ENCODE measurements around the gene TMEM91. TPM values are rescaled to one million over a fixed set of nuclear protein-coding genes. Genes with fewer than 3 reads are reported as not detected.

Gene TMEM91
- total and polyA plus RNA-seq, 2 of the 13 experiments (the other 11 are each of a cell fraction or from before 2014, with no cell fraction given) = 6.3 to 10.3 TPM

GRCh38 chr19:41363753-41364523 is 12.4 kb upstream of the TMEM91 start, which contains the start of gene B9D2 (continued):
- TF ChIP-seq PHF21A (CRISPR knock-in tag; IDR thresholded peaks at IDR 0.05) (no peak), MYPOP (CRISPR knock-in tag; IDR thresholded peaks at IDR 0.05) (peak; percentile 45; the same call in 1 of the 2 replicates), DMAP1 (CRISPR knock-in tag; IDR thresholded peaks at IDR 0.05) (peak; percentile 75), ZNF337 (CRISPR knock-in tag; IDR thresholded peaks at IDR 0.05; ENCODE audit: borderline replicate concordance, low read depth) (0 out of 2 replicates have a peak, but pooled peaks have one; percentile 51), ZNF557 (CRISPR knock-in tag; IDR thresholded peaks at IDR 0.05) (no peak), CREB3 (CRISPR knock-in tag; IDR thresholded peaks at IDR 0.05) (0 out of 2 replicates have a peak, but pooled peaks have one; percentile 24), ERF (CRISPR knock-in tag; IDR thresholded peaks at IDR 0.05) (peak; percentile 30; the same call in 1 of the 2 replicates), ZSCAN21 (CRISPR knock-in tag; IDR thresholded peaks at IDR 0.05; ENCODE audit: borderline replicate concordance) (no peak), NRL (CRISPR knock-in tag; IDR thresholded peaks at IDR 0.05; ENCODE audit: borderline replicate concordance) (0 out of 2 replicates have a peak, but pooled peaks have one; percentile 34), TGIF2 (CRISPR knock-in tag; IDR thresholded peaks at IDR 0.05) (no peak), ISX (CRISPR knock-in tag; conservative IDR thresholded peaks at IDR 0.05) (no peak), ZNF589 (CRISPR knock-in tag; conservative IDR thresholded peaks at IDR 0.05) (no peak), ZNF740 (CRISPR knock-in tag; IDR thresholded peaks at IDR 0.05) (no peak), SOX6 (IDR thresholded peaks at IDR 0.05) (no peak), SOX6 (CRISPR knock-in tag; IDR thresholded peaks at IDR 0.05) (peak; percentile 11; the same call in 1 of the 2 replicates), ZNF780A (CRISPR knock-in tag; IDR thresholded peaks at IDR 0.05) (no peak), POLR2G (IDR thresholded peaks at IDR 0.05; ENCODE audit: low read depth, low read length) (peak; percentile 81), SKI (IDR thresholded peaks at IDR 0.05; ENCODE audit: partially characterized antibody) (peak; percentile 8), ZNF441 (CRISPR knock-in tag; IDR thresholded peaks at IDR 0.05; ENCODE audit: borderline replicate concordance) (no peak), THYN1 (CRISPR knock-in tag; IDR thresholded peaks at IDR 0.05; ENCODE audit: borderline replicate concordance, low read depth) (no peak), ZNF674 (CRISPR knock-in tag; IDR thresholded peaks at IDR 0.05; ENCODE audit: low read depth) (no peak), ZNF605 (CRISPR knock-in tag; IDR thresholded peaks at IDR 0.05) (no peak), ZNF629 (CRISPR knock-in tag; conservative IDR thresholded peaks at IDR 0.05) (no peak)
- TF ChIP-seq, protein P1, sequence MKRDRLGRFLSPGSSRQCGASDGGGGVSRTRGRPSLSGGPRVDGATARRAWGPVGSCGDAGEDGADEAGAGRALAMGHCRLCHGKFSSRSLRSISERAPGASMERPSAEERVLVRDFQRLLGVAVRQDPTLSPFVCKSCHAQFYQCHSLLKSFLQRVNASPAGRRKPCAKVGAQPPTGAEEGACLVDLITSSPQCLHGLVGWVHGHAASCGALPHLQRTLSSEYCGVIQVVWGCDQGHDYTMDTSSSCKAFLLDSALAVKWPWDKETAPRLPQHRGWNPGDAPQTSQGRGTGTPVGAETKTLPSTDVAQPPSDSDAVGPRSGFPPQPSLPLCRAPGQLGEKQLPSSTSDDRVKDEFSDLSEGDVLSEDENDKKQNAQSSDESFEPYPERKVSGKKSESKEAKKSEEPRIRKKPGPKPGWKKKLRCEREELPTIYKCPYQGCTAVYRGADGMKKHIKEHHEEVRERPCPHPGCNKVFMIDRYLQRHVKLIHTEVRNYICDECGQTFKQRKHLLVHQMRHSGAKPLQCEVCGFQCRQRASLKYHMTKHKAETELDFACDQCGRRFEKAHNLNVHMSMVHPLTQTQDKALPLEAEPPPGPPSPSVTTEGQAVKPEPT (CRISPR knock-in tag; IDR thresholded peaks at IDR 0.05; ENCODE audit: low read depth) = no peak
- TF ChIP-seq, protein P2, sequence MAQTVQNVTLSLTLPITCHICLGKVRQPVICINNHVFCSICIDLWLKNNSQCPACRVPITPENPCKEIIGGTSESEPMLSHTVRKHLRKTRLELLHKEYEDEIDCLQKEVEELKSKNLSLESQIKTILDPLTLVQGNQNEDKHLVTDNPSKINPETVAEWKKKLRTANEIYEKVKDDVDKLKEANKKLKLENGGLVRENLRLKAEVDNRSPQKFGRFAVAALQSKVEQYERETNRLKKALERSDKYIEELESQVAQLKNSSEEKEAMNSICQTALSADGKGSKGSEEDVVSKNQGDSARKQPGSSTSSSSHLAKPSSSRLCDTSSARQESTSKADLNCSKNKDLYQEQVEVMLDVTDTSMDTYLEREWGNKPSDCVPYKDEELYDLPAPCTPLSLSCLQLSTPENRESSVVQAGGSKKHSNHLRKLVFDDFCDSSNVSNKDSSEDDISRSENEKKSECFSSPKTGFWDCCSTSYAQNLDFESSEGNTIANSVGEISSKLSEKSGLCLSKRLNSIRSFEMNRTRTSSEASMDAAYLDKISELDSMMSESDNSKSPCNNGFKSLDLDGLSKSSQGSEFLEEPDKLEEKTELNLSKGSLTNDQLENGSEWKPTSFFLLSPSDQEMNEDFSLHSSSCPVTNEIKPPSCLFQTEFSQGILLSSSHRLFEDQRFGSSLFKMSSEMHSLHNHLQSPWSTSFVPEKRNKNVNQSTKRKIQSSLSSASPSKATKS (CRISPR knock-in tag; IDR thresholded peaks at IDR 0.05) = no peak

Data from HepG2 (cell line).